Inflammatory macrophage treated with lipopolysaccharide for 1 hour (primary cell): ENCODE data around the gene ANGPT4.
A peak's percentile ranks its signal among the peaks of the same experiment; 100 is the strongest.
"Not testable (repeated sequence)": the region's sequence is repeated elsewhere in the genome, so short reads cannot be mapped to it uniquely, and the experiment has no call there.

Source experiments
- DNase-seq, 2 donors: peaks; one replicate each; pipeline ENCODE4 v3.0.0-alpha.2; 2020 to 2022

ANGPT4 gene

GRCh38 chr20:904039-904545 is 12.0 kb downstream of the ANGPT4 start:
- DNase-seq: no peak

- not testable (repeated sequence) for DNase-seq
Observed at GRCh38 chr20:897436-897835, 18.7 kb downstream of the ANGPT4 start.

- no peak for DNase-seq
Observed at GRCh38 chr20:896501-897025, 19.6 kb downstream of the ANGPT4 start.

- DNase-seq: not testable (repeated sequence)
Observed at GRCh38 chr20:892371-892770, 23.8 kb downstream of the ANGPT4 start.

- DNase-seq: peak in 1 of 2 donors; percentile 22
Observed at GRCh38 chr20:891706-892080, 24.4 kb downstream of the ANGPT4 start.

- DNase-seq: peak; percentile 41 to 53
Observed at GRCh38 chr20:891058-891705, 25.0 kb downstream of the ANGPT4 start.

- no peak for DNase-seq
Observed at GRCh38 chr20:890666-891057, 25.5 kb downstream of the ANGPT4 start.

GRCh38 chr20:889932-890463 is 26.1 kb downstream of the ANGPT4 start:
- DNase-seq: no peak

GRCh38 chr20:889106-889505 is 27.0 kb downstream of the ANGPT4 start:
- peak; percentile 36 to 76 for DNase-seq

GRCh38 chr20:888057-888456 is 28.1 kb downstream of the ANGPT4 start:
- DNase-seq: no peak

- DNase-seq: no peak
Observed at GRCh38 chr20:887137-887536, 29.0 kb downstream of the ANGPT4 start.

GRCh38 chr20:884983-885952 is 30.9 kb downstream of the ANGPT4 start:
- DNase-seq: no peak

- no peak for DNase-seq
Observed at GRCh38 chr20:881783-882144, 34.4 kb downstream of the ANGPT4 start.

GRCh38 chr20:881051-881782 is 34.9 kb downstream of the ANGPT4 start:
- DNase-seq: peak; percentile 69 to 71

GRCh38 chr20:879626-880025 is 36.5 kb downstream of the ANGPT4 start:
- DNase-seq: no peak

GRCh38 chr20:878511-879307 is 37.4 kb downstream of the ANGPT4 start:
- no peak for DNase-seq

GRCh38 chr20:877814-878213 is 38.3 kb downstream of the ANGPT4 start:
- no peak for DNase-seq

- no peak for DNase-seq
Observed at GRCh38 chr20:875115-875514, 41.0 kb downstream of the ANGPT4 start.

GRCh38 chr20:873875-874607 is 42.1 kb downstream of the ANGPT4 start:
- DNase-seq: no peak

- DNase-seq: no peak
Observed at GRCh38 chr20:872855-873520, 43.1 kb downstream of the ANGPT4 start.

GRCh38 chr20:871948-872347 is 44.2 kb downstream of the ANGPT4 start:
- no peak for DNase-seq
